BLaER1 (cell line): ENCODE measurements around the gene SAMD3.
A peak's percentile ranks its signal among the peaks of the same experiment; 100 is the strongest.
"Not testable (repeated sequence)": the region's sequence is repeated elsewhere in the genome, so short reads cannot be mapped to it uniquely, and the experiment has no call there.

ENCODE experiments used
- H3K27ac ChIP-seq: shearing (Covaris generic); formaldehyde crosslinking; 2 replicates; pipeline ENCODE4 v1.8.1; 2022
- H3K27me3 ChIP-seq: shearing (Covaris generic); formaldehyde crosslinking; 2 replicates; pipeline ENCODE4 v1.8.1; 2022
- H3K36me3 ChIP-seq: shearing (Covaris generic); formaldehyde crosslinking; 2 replicates; pipeline ENCODE4 v1.8.1; 2022
- H3K4me1 ChIP-seq: shearing (Covaris generic); formaldehyde crosslinking; 2 replicates; pipeline ENCODE4 v1.8.1; 2022
- H3K4me2 ChIP-seq: shearing (Covaris generic); formaldehyde crosslinking; 2 replicates; pipeline ENCODE4 v1.8.1; 2022
- H3K4me3 ChIP-seq: shearing (Covaris generic); formaldehyde crosslinking; 2 replicates; pipeline ENCODE4 v1.8.1; 2022
- H3K9ac ChIP-seq: shearing (Covaris generic); formaldehyde crosslinking; 2 replicates; pipeline ENCODE4 v1.8.1; 2022
- H3K9me3 ChIP-seq: shearing (Covaris generic); formaldehyde crosslinking; 2 replicates; pipeline ENCODE4 v1.8.1; 2022
- H4K20me1 ChIP-seq: shearing (Covaris generic); formaldehyde crosslinking; 2 replicates; pipeline ENCODE4 v1.8.1; 2022
- Cebpa-rat ChIP-seq: shearing (Covaris generic); IDR thresholded peaks from 2 replicates; pipeline ENCODE4 v1.8.1; 2022

Gene SAMD3

GRCh38 chr6:130120731-130121130 is 102.0 kb downstream of the SAMD3 start:
- Histone ChIP-seq H3K27me3 (no peaks in the 10 kb centered on the region), H3K9ac (no peak overlapping the region), H3K9me3 (0 out of 2 replicates have a peak, but pooled peaks cover 4% of the 10 kb centered on the region), H3K4me3 (no peak overlapping the region), H3K36me3 (peaks cover 24% of the 10 kb centered on the region), H4K20me1 (no peaks in the 10 kb centered on the region), H3K4me2 (no peak overlapping the region), H3K4me1 (peaks cover 18% of the 10 kb centered on the region), H3K27ac (no peak overlapping the region)
- TF ChIP-seq Cebpa-rat = no peak

GRCh38 chr6:130119211-130119610 is 103.5 kb downstream of the SAMD3 start:
- Histone ChIP-seq H3K4me1 (peaks cover 34% of the 10 kb centered on the region), H3K9me3 (0 out of 2 replicates have a peak, but pooled peaks cover 4% of the 10 kb centered on the region), H3K9ac (no peak overlapping the region), H3K27ac (no peak overlapping the region), H3K27me3 (no peaks in the 10 kb centered on the region), H3K4me3 (no peak overlapping the region), H3K4me2 (no peak overlapping the region), H3K36me3 (peaks cover 17% of the 10 kb centered on the region), H4K20me1 (no peaks in the 10 kb centered on the region)
- TF ChIP-seq Cebpa-rat = no peak

GRCh38 chr6:130118236-130118635 is 104.5 kb downstream of the SAMD3 start:
- TF ChIP-seq Cebpa-rat = no peak
- Histone ChIP-seq H3K4me1 (peaks cover 42% of the 10 kb centered on the region), H3K27me3 (no peaks in the 10 kb centered on the region), H3K9ac (no peak overlapping the region), H4K20me1 (no peaks in the 10 kb centered on the region), H3K9me3 (0 out of 2 replicates have a peak, but pooled peaks cover 4% of the 10 kb centered on the region), H3K36me3 (peaks cover 10% of the 10 kb centered on the region; the same call in 1 of the 2 replicates), H3K27ac (no peak overlapping the region), H3K4me3 (no peak overlapping the region), H3K4me2 (peak overlapping the region; percentile 42)

- H3K27ac ChIP-seq, H3K4me2 ChIP-seq: not testable (repeated sequence)
Measured at GRCh38 chr6:130117187-130117701, 105.5 kb downstream of the SAMD3 start.

GRCh38 chr6:130116273-130116672 is 106.5 kb downstream of the SAMD3 start:
- no peak overlapping the region for H3K4me3 ChIP-seq
- no peak overlapping the region for H3K4me2 ChIP-seq
- H3K9ac ChIP-seq = no peak overlapping the region
- no peak overlapping the region for H3K27ac ChIP-seq
- peaks cover 24% of the 10 kb centered on the region for H3K36me3 ChIP-seq
- H3K27me3 ChIP-seq = no peaks in the 10 kb centered on the region
- 0 out of 2 replicates have a peak, but pooled peaks cover 4% of the 10 kb centered on the region for H3K9me3 ChIP-seq
- TF ChIP-seq Cebpa-rat = no peak
- no peaks in the 10 kb centered on the region for H4K20me1 ChIP-seq
- peaks cover 42% of the 10 kb centered on the region for H3K4me1 ChIP-seq

More at GRCh38 chr6:130117187-130117701, 105.5 kb downstream of the SAMD3 start:
- not testable (repeated sequence) for H3K9ac ChIP-seq, H3K27me3 ChIP-seq, H4K20me1 ChIP-seq, H3K4me3 ChIP-seq, H3K9me3 ChIP-seq
- Histone ChIP-seq H3K36me3 (peaks cover 17% of the 10 kb centered on the region), H3K4me1 (peaks cover 42% of the 10 kb centered on the region)

- Histone ChIP-seq H3K4me2 (peak overlapping the region; percentile 67), H4K20me1 (no peaks in the 10 kb centered on the region), H3K4me1 (peaks cover 42% of the 10 kb centered on the region), H3K4me3 (no peak overlapping the region), H3K9ac (peak overlapping the region; percentile 54; the same call in 1 of the 2 replicates), H3K9me3 (peaks cover 4% of the 10 kb centered on the region), H3K27me3 (no peaks in the 10 kb centered on the region), H3K36me3 (peaks cover 25% of the 10 kb centered on the region), H3K27ac (peak overlapping the region; percentile 62)
- no peak for TF ChIP-seq Cebpa-rat
Measured at GRCh38 chr6:130115036-130115435, 107.7 kb downstream of the SAMD3 start.

GRCh38 chr6:130113201-130113710 is 109.5 kb downstream of the SAMD3 start:
- Histone ChIP-seq H3K9ac (no peak overlapping the region), H4K20me1 (no peaks in the 10 kb centered on the region), H3K9me3 (peaks cover 16% of the 10 kb centered on the region), H3K4me2 (no peak overlapping the region), H3K4me3 (no peak overlapping the region), H3K36me3 (peaks cover 35% of the 10 kb centered on the region), H3K4me1 (peaks cover 40% of the 10 kb centered on the region), H3K27ac (no peak overlapping the region), H3K27me3 (no peaks in the 10 kb centered on the region)
- TF ChIP-seq Cebpa-rat = no peak

- H3K9ac ChIP-seq = no peak overlapping the region
- H3K27ac ChIP-seq = no peak overlapping the region
- peaks cover 27% of the 10 kb centered on the region for H3K4me1 ChIP-seq
- H4K20me1 ChIP-seq = no peaks in the 10 kb centered on the region
- no peak for TF ChIP-seq Cebpa-rat
- no peaks in the 10 kb centered on the region for H3K27me3 ChIP-seq
- H3K36me3 ChIP-seq = peaks cover 34% of the 10 kb centered on the region
- no peak overlapping the region for H3K4me2 ChIP-seq
- no peak overlapping the region for H3K4me3 ChIP-seq
- H3K9me3 ChIP-seq = peaks cover 12% of the 10 kb centered on the region
Measured at GRCh38 chr6:130111031-130111430, 111.7 kb downstream of the SAMD3 start.

- H3K36me3 ChIP-seq = peaks cover 45% of the 10 kb centered on the region
- 0 out of 2 replicates have a peak overlapping the region, but pooled peaks have one; percentile 14 for H3K27ac ChIP-seq
- no peaks in the 10 kb centered on the region for H3K4me1 ChIP-seq
- no peak for TF ChIP-seq Cebpa-rat
- H3K9me3 ChIP-seq = peaks cover 12% of the 10 kb centered on the region
- no peaks in the 10 kb centered on the region for H3K27me3 ChIP-seq
- no peak overlapping the region for H3K4me3 ChIP-seq
- H4K20me1 ChIP-seq = no peaks in the 10 kb centered on the region
- H3K9ac ChIP-seq = no peak overlapping the region
- no peak overlapping the region for H3K4me2 ChIP-seq
Measured at GRCh38 chr6:130107710-130108109, 115.0 kb downstream of the SAMD3 start.

GRCh38 chr6:130105996-130106704 is 116.6 kb downstream of the SAMD3 start:
- Histone ChIP-seq H4K20me1 (no peaks in the 10 kb centered on the region), H3K27me3 (no peaks in the 10 kb centered on the region), H3K4me1 (no peaks in the 10 kb centered on the region), H3K36me3 (peaks cover 48% of the 10 kb centered on the region), H3K4me3 (no peak overlapping the region), H3K9ac (no peak overlapping the region), H3K27ac (no peak overlapping the region), H3K4me2 (no peak overlapping the region), H3K9me3 (peaks cover 12% of the 10 kb centered on the region)
- TF ChIP-seq Cebpa-rat = no peak
